Activated T-helper 9 cell treated with anti-CD3 and anti-CD28 coated beads, Interleukin-2, amount 50 U/mL, for 16 hours (primary cell): ENCODE data around the gene SIL1.

Experiments used
- DNase-seq: peaks from one replicate; pipeline ENCODE4 v3.0.0-alpha.2; 2020; ENCODE audit warnings: low read depth

The SIL1 gene

GRCh38 chr5:138978581-138978980 is 219.6 kb downstream of the SIL1 start:
- no peak for DNase-seq

- DNase-seq = no peak
These were observed 220.1 kb downstream of the SIL1 start for GRCh38 chr5:138978080-138978479.

GRCh38 chr5:138975098-138975847 is 222.9 kb downstream of the SIL1 start:
- DNase-seq = no peak

- no peak for DNase-seq
These were observed 223.7 kb downstream of the SIL1 start for GRCh38 chr5:138974227-138975063.

- no peak for DNase-seq
These were observed 225.3 kb downstream of the SIL1 start for GRCh38 chr5:138972836-138973235.

GRCh38 chr5:138972230-138972629 is 225.9 kb downstream of the SIL1 start:
- DNase-seq = no peak

- no peak for DNase-seq
These were observed 228.7 kb downstream of the SIL1 start for GRCh38 chr5:138969323-138970002.

GRCh38 chr5:138968601-138969000 is 229.6 kb downstream of the SIL1 start:
- DNase-seq = no peak

- no peak for DNase-seq
These were observed 230.2 kb downstream of the SIL1 start for GRCh38 chr5:138967791-138968448.

GRCh38 chr5:138966236-138966985 is 231.8 kb downstream of the SIL1 start:
- no peak for DNase-seq

- DNase-seq = no peak
These were observed 232.5 kb downstream of the SIL1 start for GRCh38 chr5:138965626-138966025.

- no peak for DNase-seq
These were observed 233.4 kb downstream of the SIL1 start for GRCh38 chr5:138964647-138965201.

- no peak for DNase-seq
These were observed 234.3 kb downstream of the SIL1 start for GRCh38 chr5:138963763-138964371.

- no peak for DNase-seq
These were observed 235.4 kb downstream of the SIL1 start for GRCh38 chr5:138962614-138963370.

- DNase-seq = no peak
These were observed 236.4 kb downstream of the SIL1 start for GRCh38 chr5:138961729-138962128.

- no peak for DNase-seq
These were observed 236.9 kb downstream of the SIL1 start for GRCh38 chr5:138961221-138961620.

- DNase-seq = no peak
These were observed 237.9 kb downstream of the SIL1 start for GRCh38 chr5:138960145-138960692.

GRCh38 chr5:138956801-138957200 is 241.4 kb downstream of the SIL1 start:
- no peak for DNase-seq

- no peak for DNase-seq
These were observed 242.4 kb downstream of the SIL1 start for GRCh38 chr5:138955671-138956295.
